ENCODE measurements around the gene HAP1. TPM values are rescaled to one million over a fixed set of nuclear protein-coding genes. Genes with fewer than 3 reads are reported as not detected.

Gene HAP1
- polyA plus RNA-seq, 2 of the 4 experiments (the other 2 are of a cell fraction), result 1.6 to 2.2 TPM

GRCh38 chr17:41682631-41683030 lies 51.8 kb downstream of the HAP1 start:
- Histone ChIP-seq H3K4me1 (peaks cover 22% of the 10 kb centered on the region), H3K4me2 (no peak overlapping the region), H3K27ac (peak overlapping the region in 1 of 2 experiments; percentile 10; a peak in 1 of 6 replicates), H3K4me3 (no peak overlapping the region), H3K9me3 (no peaks in the 10 kb centered on the region)
- no peak for TF ChIP-seq KDM1A (IDR thresholded peaks at IDR 0.05; ENCODE audit: low read depth)
- no peak for ATAC-seq
- ChIA-PET CTCF (interaction anchor here (4.7 to 18.1 kb wide), 2 partner anchors 13 to 16 kb away, joined by 38 to 329 read pairs; no protein-coding TSS in a partner anchor), POLR2A (no interaction called here)
- FAIRE-seq, result no peak
- no peak for DNase-seq (ENCODE audit: low read depth in 1 of 2, low spot score in 1 of 2)
- WGBS (ENCODE audit: missing lambda C conversion rate), result 79% methylated on average over 5 of the region's 5 CpGs

DNA sequence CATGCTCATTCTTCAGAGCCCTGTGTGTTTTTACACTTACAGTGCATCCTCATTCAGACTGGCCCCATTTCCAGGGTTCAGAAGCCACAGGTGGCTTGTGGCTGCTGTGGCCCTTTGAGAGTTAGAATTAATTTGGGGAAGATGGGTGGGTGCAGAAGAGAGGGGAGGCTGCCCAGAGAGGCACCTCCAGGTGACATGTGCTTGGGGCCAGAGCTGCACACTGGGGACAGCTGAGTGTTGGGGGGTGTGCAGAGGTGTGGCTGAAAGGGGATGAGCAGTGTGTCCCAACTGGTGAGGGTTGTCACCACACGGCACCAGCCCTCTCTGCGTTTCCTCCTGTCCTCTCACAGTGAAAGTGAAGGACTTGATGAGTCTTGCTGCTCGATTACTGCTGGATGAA lies 52.7 kb downstream of the HAP1 start:
- no peak for ATAC-seq

DNA sequence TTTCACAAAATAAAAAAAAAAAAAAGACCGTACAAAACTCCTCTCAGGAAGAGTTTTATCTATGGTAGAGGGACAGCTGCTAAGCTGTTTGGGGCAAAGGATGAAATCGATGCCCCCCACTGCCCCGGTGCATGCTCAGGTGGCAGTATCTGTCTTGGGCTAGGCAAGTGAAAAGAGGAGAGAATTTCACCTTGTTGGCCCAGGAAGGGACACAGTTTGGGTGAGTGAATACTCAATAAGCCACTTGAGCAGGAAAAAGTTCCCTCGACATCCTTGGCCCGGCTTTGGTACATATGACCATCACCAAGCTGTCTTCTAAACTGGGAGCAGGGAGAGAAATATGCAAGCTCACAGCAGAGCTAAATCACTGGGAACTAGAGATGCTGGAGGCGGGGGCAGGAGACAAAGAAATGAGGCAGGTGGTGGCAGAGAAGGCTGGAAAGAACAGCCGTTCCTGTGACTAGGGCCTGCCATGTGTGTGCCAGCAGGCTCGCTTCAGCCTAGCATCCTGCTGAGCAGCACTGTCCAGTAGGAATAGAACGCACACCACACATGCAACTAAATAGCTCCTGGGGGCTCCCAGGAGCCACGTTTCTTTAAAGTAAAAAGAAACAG lies 53.9 kb downstream of the HAP1 start:
- ChIA-PET POLR2A (interaction anchor here (0.6 to 6.4 kb wide), 2 partner anchors 8 to 9 kb away, joined by 3 to 258 read pairs; partner anchors contain the start of gene EIF1), CTCF (interaction anchor here (0.6 to 18.1 kb wide), 7 partner anchors 9 to 1148 kb away, joined by 3 to 329 read pairs (median 5); partner anchors contain the start of gene EIF1)
- Histone ChIP-seq H3K4me1 (peaks cover 40% of the 10 kb centered on the region), H3K9me3 (no peaks in the 10 kb centered on the region), H3K27ac (peak overlapping the region in 1 of 2 experiments; percentile 83; a peak in 2 of 6 replicates), H3K4me3 (no peak overlapping the region), H3K4me2 (no peak overlapping the region)
- FAIRE-seq, result no peak
- TF ChIP-seq TP53 (CRISPR knock-in tag; IDR thresholded peaks at IDR 0.05), result no peak
- no peak for TF ChIP-seq HES2 (IDR thresholded peaks at IDR 0.05)
- TF ChIP-seq RFX5 (IDR thresholded peaks at IDR 0.05), result no peak
- no peak for ATAC-seq
- WGBS (ENCODE audit: missing lambda C conversion rate), result 78% methylated on average over 10 of the region's 10 CpGs
- DNase-seq (ENCODE audit: low read depth in 1 of 2, low spot score in 1 of 2), result no peak

More for the DNA sequence above, 52.7 kb downstream of the HAP1 start:
- WGBS (ENCODE audit: missing lambda C conversion rate), result 94% methylated on average over 3 of the region's 3 CpGs
- POLR2A ChIA-PET, result interaction anchor here (6.4 kb wide), 1 partner anchor 8 kb away, joined by 258 read pairs; the partner anchor contains the start of gene EIF1
- H3K4me1 ChIP-seq, result peaks cover 27% of the 10 kb centered on the region
- FAIRE-seq (no peak), DNase-seq (ENCODE audit: low read depth in 1 of 2, low spot score in 1 of 2) (no peak)
- H3K9me3 ChIP-seq, result no peaks in the 10 kb centered on the region
- no peak overlapping the region for H3K4me2 ChIP-seq
- TF ChIP-seq CHD2 (IDR thresholded peaks at IDR 0.05; ENCODE audit: low read length, partially characterized antibody), result no peak
- no peak for TF ChIP-seq GATA3 (IDR thresholded peaks at IDR 0.05; ENCODE audit: borderline replicate concordance)
- no peak for TF ChIP-seq EHMT2 (IDR thresholded peaks at IDR 0.05; ENCODE audit: low read depth)
- TF ChIP-seq MAZ (IDR thresholded peaks at IDR 0.05; ENCODE audit: borderline replicate concordance, low read depth, low read length), result no peak
- TF ChIP-seq, protein P1, sequence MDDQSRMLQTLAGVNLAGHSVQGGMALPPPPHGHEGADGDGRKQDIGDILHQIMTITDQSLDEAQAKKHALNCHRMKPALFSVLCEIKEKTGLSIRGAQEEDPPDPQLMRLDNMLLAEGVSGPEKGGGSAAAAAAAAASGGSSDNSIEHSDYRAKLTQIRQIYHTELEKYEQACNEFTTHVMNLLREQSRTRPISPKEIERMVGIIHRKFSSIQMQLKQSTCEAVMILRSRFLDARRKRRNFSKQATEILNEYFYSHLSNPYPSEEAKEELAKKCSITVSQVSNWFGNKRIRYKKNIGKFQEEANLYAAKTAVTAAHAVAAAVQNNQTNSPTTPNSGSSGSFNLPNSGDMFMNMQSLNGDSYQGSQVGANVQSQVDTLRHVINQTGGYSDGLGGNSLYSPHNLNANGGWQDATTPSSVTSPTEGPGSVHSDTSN (IDR thresholded peaks at IDR 0.05), result no peak
- no peak for TF ChIP-seq EHF (CRISPR knock-in tag; IDR thresholded peaks at IDR 0.05)
- TF ChIP-seq MYC (IDR thresholded peaks at IDR 0.05; ENCODE audit: borderline replicate concordance, low read length), result no peak
- TF ChIP-seq RFX5 (IDR thresholded peaks at IDR 0.05), result no peak
- no peak for TF ChIP-seq RNF2 (IDR thresholded peaks at IDR 0.05; ENCODE audit: borderline replicate concordance, low read depth)
- no peak for TF ChIP-seq KDM5A (IDR thresholded peaks at IDR 0.05)
- TF ChIP-seq USF2 (IDR thresholded peaks at IDR 0.05), result no peak
- TF ChIP-seq SREBF2 (IDR thresholded peaks at IDR 0.05), result no peak
- TF ChIP-seq POLR2AphosphoS2 (conservative IDR thresholded peaks at IDR 0.05; ENCODE audit: low read length), result no peak
- no peak for TF ChIP-seq CBX8 (IDR thresholded peaks at IDR 0.05)
- TF ChIP-seq TFCP2L1 (CRISPR knock-in tag; IDR thresholded peaks at IDR 0.05), result no peak
- TF ChIP-seq POLR2A (IDR thresholded peaks at IDR 0.05; ENCODE audit: low read length), result no peak
- TF ChIP-seq PHF8 (IDR thresholded peaks at IDR 0.05; ENCODE audit: borderline replicate concordance, low read depth), result no peak
- TF ChIP-seq SMC3 (IDR thresholded peaks at IDR 0.05), result no peak
- CTCF ChIA-PET, result interaction anchor here (0.6 to 18.1 kb wide), 5 partner anchors 8 to 1380 kb away, joined by 3 to 329 read pairs (median 38); partner anchors contain the start of gene EIF1
- H3K4me3 ChIP-seq, result no peak overlapping the region
- no peak overlapping the region; a peak in 1 of 6 replicates for H3K27ac ChIP-seq
